Measurements from ENCODE around the gene VPS45.

The VPS45 gene, protein sequence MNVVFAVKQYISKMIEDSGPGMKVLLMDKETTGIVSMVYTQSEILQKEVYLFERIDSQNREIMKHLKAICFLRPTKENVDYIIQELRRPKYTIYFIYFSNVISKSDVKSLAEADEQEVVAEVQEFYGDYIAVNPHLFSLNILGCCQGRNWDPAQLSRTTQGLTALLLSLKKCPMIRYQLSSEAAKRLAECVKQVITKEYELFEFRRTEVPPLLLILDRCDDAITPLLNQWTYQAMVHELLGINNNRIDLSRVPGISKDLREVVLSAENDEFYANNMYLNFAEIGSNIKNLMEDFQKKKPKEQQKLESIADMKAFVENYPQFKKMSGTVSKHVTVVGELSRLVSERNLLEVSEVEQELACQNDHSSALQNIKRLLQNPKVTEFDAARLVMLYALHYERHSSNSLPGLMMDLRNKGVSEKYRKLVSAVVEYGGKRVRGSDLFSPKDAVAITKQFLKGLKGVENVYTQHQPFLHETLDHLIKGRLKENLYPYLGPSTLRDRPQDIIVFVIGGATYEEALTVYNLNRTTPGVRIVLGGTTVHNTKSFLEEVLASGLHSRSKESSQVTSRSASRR
- long read RNA-seq, transcript VPS45-202 (15 exons, 2,790 nt), result major isoform, 50 of 79 reads
- long read RNA-seq, partial matches to known transcripts, result 6 of 79 reads
- long read RNA-seq, other reads (novel, unspliced or antisense), result 17 of 79 reads

DNA sequence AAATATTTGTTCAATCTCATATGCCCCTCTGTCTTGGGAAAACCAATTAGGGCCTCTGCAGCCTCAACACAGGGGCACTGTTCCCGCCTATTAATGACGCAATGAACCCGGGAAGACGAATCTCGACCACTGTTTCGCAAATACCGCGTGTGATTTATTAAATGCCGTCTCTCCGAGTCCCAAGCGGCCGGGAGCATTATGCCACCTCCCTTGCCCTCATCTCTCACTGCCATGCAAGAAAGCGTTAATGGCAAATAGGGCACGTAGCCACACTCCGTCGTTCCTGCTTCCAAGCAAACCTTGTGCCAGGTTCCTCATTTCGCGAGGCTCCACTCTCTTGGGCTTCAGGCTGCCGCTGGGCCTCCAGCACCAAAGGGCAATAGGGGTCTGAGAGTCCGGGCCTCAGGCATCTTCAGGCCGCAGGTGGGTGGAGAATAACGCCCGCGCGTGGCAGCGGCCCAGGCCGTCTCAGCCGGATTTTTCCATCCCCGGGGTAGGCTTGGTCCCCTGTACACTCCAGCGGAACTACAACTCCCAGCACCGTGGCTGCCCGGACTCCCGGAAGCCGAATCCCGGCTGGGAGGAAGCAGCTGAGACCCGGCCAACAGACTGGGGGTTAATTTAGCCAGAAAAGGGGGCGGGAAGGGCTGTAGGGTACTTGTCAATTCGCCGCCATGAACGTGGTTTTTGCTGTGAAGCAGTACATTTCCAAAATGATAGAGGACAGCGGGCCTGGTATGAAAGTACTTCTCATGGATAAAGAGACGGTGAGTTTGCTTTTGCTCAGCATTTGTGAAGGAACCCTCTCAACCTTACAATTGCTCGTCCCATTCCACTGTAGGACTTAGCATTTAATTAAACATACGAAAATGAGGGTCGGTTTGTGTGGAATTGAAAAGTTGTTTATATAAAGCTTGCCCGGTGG lies at the start of gene VPS45:
VPS45 (plus strand) TSS at position 593 of the 925 bp plus-strand sequence; CDS start at position 675, 82 bp downstream.
- TF ChIP-seq, protein P1, sequence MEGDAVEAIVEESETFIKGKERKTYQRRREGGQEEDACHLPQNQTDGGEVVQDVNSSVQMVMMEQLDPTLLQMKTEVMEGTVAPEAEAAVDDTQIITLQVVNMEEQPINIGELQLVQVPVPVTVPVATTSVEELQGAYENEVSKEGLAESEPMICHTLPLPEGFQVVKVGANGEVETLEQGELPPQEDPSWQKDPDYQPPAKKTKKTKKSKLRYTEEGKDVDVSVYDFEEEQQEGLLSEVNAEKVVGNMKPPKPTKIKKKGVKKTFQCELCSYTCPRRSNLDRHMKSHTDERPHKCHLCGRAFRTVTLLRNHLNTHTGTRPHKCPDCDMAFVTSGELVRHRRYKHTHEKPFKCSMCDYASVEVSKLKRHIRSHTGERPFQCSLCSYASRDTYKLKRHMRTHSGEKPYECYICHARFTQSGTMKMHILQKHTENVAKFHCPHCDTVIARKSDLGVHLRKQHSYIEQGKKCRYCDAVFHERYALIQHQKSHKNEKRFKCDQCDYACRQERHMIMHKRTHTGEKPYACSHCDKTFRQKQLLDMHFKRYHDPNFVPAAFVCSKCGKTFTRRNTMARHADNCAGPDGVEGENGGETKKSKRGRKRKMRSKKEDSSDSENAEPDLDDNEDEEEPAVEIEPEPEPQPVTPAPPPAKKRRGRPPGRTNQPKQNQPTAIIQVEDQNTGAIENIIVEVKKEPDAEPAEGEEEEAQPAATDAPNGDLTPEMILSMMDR (IDR thresholded peaks at IDR 0.05; ENCODE audit: insufficient read depth, low read length), result no peak
- TF ChIP-seq SPI1 (IDR thresholded peaks at IDR 0.05; ENCODE audit: borderline replicate concordance, low read depth) (peak; percentile 63; the same call in 1 of the 2 replicates), GABPA (IDR thresholded peaks at IDR 0.05; ENCODE audit: low read depth) (peak; percentile 98), POLR2AphosphoS5 (IDR thresholded peaks at IDR 0.05; ENCODE audit: low read depth) (peak; percentile 61)
- TF ChIP-seq, protein P2, sequence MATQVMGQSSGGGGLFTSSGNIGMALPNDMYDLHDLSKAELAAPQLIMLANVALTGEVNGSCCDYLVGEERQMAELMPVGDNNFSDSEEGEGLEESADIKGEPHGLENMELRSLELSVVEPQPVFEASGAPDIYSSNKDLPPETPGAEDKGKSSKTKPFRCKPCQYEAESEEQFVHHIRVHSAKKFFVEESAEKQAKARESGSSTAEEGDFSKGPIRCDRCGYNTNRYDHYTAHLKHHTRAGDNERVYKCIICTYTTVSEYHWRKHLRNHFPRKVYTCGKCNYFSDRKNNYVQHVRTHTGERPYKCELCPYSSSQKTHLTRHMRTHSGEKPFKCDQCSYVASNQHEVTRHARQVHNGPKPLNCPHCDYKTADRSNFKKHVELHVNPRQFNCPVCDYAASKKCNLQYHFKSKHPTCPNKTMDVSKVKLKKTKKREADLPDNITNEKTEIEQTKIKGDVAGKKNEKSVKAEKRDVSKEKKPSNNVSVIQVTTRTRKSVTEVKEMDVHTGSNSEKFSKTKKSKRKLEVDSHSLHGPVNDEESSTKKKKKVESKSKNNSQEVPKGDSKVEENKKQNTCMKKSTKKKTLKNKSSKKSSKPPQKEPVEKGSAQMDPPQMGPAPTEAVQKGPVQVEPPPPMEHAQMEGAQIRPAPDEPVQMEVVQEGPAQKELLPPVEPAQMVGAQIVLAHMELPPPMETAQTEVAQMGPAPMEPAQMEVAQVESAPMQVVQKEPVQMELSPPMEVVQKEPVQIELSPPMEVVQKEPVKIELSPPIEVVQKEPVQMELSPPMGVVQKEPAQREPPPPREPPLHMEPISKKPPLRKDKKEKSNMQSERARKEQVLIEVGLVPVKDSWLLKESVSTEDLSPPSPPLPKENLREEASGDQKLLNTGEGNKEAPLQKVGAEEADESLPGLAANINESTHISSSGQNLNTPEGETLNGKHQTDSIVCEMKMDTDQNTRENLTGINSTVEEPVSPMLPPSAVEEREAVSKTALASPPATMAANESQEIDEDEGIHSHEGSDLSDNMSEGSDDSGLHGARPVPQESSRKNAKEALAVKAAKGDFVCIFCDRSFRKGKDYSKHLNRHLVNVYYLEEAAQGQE (IDR thresholded peaks at IDR 0.05; ENCODE audit: insufficient replicate concordance, low read depth), result no peak
- no peaks in the 10 kb centered on the region for H3K27me3 ChIP-seq (ENCODE audit: insufficient read depth, poor library complexity, severe bottlenecking)
- H3K4me3 ChIP-seq (replicated peaks; ENCODE audit: insufficient read depth, low read length), result peak within 1 kb of the TSS; percentile 82
- DNase-seq (ENCODE audit: low read depth in 1 of 2, low spot score in 1 of 2), result peak; percentile 74 to 91
- peak within 1 kb of the TSS; percentile 75 for H3K27ac ChIP-seq (replicated peaks)

DNA sequence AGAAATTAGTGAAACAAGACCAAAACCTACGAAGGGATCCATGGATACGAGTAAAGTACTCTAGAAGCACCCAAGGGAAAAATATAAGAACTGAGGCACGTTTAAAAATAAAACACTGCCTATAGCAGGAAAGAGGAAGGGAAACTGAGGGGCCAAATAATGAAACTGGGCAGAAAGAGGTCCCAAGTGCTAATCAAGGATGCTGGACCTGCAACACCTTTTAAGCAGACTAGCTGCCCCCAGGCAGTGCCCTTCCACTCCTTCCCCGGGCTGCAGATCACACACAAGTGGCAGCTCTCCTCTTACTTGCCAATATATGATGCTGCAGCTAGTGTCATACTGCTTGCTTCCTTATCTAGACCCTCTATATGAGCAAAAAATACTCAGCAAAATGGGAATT lies 49.4 kb upstream of the VPS45 start:
- TF ChIP-seq, protein P2 (IDR thresholded peaks at IDR 0.05; ENCODE audit: insufficient replicate concordance, low read depth), result no peak
- TF ChIP-seq SPI1 (IDR thresholded peaks at IDR 0.05; ENCODE audit: borderline replicate concordance, low read depth), result no peak
- Histone ChIP-seq H3K4me3 (replicated peaks; ENCODE audit: insufficient read depth, low read length) (no peak overlapping the region), H3K27me3 (ENCODE audit: insufficient read depth, poor library complexity, severe bottlenecking) (no peaks in the 10 kb centered on the region), H3K27ac (replicated peaks) (no peak overlapping the region)
- DNase-seq (ENCODE audit: low read depth in 1 of 2, low spot score in 1 of 2), result no peak

DNA sequence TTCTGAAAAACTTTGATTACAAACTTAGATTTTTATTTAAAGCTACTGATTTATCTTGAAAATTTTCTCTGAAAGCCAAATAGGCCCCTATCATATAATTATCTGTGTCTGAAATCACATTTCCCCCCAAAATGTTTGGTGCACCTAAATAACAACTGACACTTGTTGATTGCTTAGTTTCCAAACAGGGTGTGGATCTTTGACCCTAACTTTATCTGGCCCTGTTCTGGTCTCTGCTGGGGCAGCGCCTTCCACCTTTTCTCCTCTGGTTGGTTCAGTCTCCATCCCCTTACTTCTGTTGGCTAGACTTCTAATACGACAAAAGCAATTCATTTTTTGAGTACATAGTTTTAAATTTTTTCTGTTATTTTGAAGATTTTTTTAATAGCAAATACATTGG lies 46.9 kb upstream of the VPS45 start:
- DNase-seq (ENCODE audit: low read depth in 1 of 2, low spot score in 1 of 2), result no peak
- Histone ChIP-seq H3K27me3 (ENCODE audit: insufficient read depth, poor library complexity, severe bottlenecking) (no peaks in the 10 kb centered on the region), H3K4me3 (replicated peaks; ENCODE audit: insufficient read depth, low read length) (no peak overlapping the region), H3K27ac (replicated peaks) (no peak overlapping the region)
- TF ChIP-seq, protein P2 (IDR thresholded peaks at IDR 0.05; ENCODE audit: insufficient replicate concordance, low read depth), result no peak
- no peak for TF ChIP-seq GABPA (IDR thresholded peaks at IDR 0.05; ENCODE audit: low read depth)
- TF ChIP-seq, protein P1 (IDR thresholded peaks at IDR 0.05; ENCODE audit: insufficient read depth, low read length), result no peak
- TF ChIP-seq SPI1 (IDR thresholded peaks at IDR 0.05; ENCODE audit: borderline replicate concordance, low read depth), result no peak
- TF ChIP-seq POLR2AphosphoS5 (IDR thresholded peaks at IDR 0.05; ENCODE audit: low read depth), result no peak
